A549 (cell line): ENCODE data around the gene THOC1. TPM values are rescaled to one million over a fixed set of nuclear protein-coding genes. Genes with fewer than 3 reads are reported as not detected.

Experiments used
- ATAC-seq, 2 experiments: fragments of 200-7000 bp in 1 of 2; fragments of >200 bp in 1 of 2; cut with Nextera tagmentation in 1 of 2; cut with Tn5 transposase in 1 of 2; 3 replicates each; pipeline versions ENCODE4 v1.8.0 to v1.9.1; 2018 to 2020; ENCODE audit warnings: mild to moderate bottlenecking in 1 of 2, moderate library complexity in 1 of 2
- CTCF ChIA-PET: fragments of 300-600 bp; sonication (Branson Sonifier 250); formaldehyde crosslinking; extraction: SDS; loops from one replicate; lab custom pipeline; 2021; ENCODE audit warnings: antibody characterized with exemption, inconsistent platforms; lab: Yijun Ruan, JAX
- POLR2A ChIA-PET: fragments of 350-600 bp; formaldehyde crosslinking; extraction: SDS; loops from one replicate; lab custom pipeline; 2021; ENCODE audit warnings: antibody characterized with exemption, inconsistent platforms; lab: Yijun Ruan, JAX
- DNase-seq, 2 experiments: peaks; one replicate each; pipeline versions ENCODE4 v3.0.0 to v3.0.0-alpha.2; 2011 to 2016; ENCODE audit warnings: low read depth in 1 of 2, low spot score in 1 of 2
- FAIRE-seq: peaks from 2 replicates; lab custom pipeline; 2011; peaks lifted over from hg19 to GRCh38; lab: Jason Lieb, UNC
- H3K27ac ChIP-seq, 2 experiments: fragments of >200 bp; sonication (Bioruptor Twin); formaldehyde crosslinking; 3 replicates each; pipeline ENCODE4 v1.5.1; 2016 to 2017
- H3K4me1 ChIP-seq: fragments of >200 bp; sonication (Bioruptor Twin); formaldehyde crosslinking; 3 replicates; pipeline ENCODE4 v1.6.1; 2016
- H3K4me2 ChIP-seq: fragments of >200 bp; sonication (Bioruptor Twin); formaldehyde crosslinking; 3 replicates; pipeline ENCODE4 v1.6.1; 2016
- H3K4me3 ChIP-seq: fragments of >200 bp; sonication (Bioruptor Twin); formaldehyde crosslinking; 3 replicates; pipeline ENCODE4 v1.5.1; 2016
- H3K9me3 ChIP-seq: fragments of >200 bp; sonication (Bioruptor Twin); formaldehyde crosslinking; 3 replicates; pipeline ENCODE4 v1.6.1; 2016
- ATOH8 ChIP-seq: fragments of 250-450 bp; sonication (Bioruptor Pico); IDR thresholded peaks from 2 replicates; pipeline ENCODE4 v1.5.0; 2020; ENCODE audit warnings: low read depth, mild to moderate bottlenecking, moderate library complexity
- BHLHE40 ChIP-seq: IDR thresholded peaks from 2 replicates; pipeline ENCODE4 v1.6.1; 2012; ENCODE audit warnings: low read depth, low read length, inconsistent platforms
- CBX2 ChIP-seq: fragments of 200-600 bp; sonication (generic); IDR thresholded peaks from 2 replicates; pipeline ENCODE4 v1.6.1; 2016; ENCODE audit warnings: low read depth, mild to moderate bottlenecking, borderline replicate concordance
- CBX8 ChIP-seq: fragments of 200-600 bp; sonication (generic); IDR thresholded peaks from 2 replicates; pipeline ENCODE4 v1.6.1; 2016
- CHD2 ChIP-seq: fragments of 150-350 bp; IDR thresholded peaks from 2 replicates; pipeline ENCODE4 v1.6.1; 2014; ENCODE audit warnings: low read length; ENCODE audit not compliant: partially characterized antibody
- CHD4 ChIP-seq: fragments of 200-600 bp; sonication (generic); IDR thresholded peaks from 2 replicates; pipeline ENCODE4 v1.6.1; 2016; ENCODE audit warnings: antibody characterized with exemption, mild to moderate bottlenecking, borderline replicate concordance
- CTCF ChIP-seq: fragments of >200 bp; sonication (Bioruptor Twin); formaldehyde crosslinking; IDR thresholded peaks from 3 replicates; pipeline ENCODE4 v1.5.1; 2016
- FOSB ChIP-seq: fragments of 250-450 bp; sonication (Bioruptor Pico); IDR thresholded peaks from 2 replicates; pipeline ENCODE4 v1.5.0; 2020; ENCODE audit warnings: mild to moderate bottlenecking, moderate library complexity
- FOXS1 ChIP-seq: fragments of 250-450 bp; sonication (Bioruptor Pico); IDR thresholded peaks from 2 replicates; pipeline ENCODE4 v1.5.0; 2020; ENCODE audit warnings: mild to moderate bottlenecking, moderate library complexity
- GATA3 ChIP-seq: IDR thresholded peaks from 2 replicates; pipeline ENCODE4 v1.6.1; 2012; ENCODE audit warnings: borderline replicate concordance
- HOXB5 ChIP-seq: fragments of 250-450 bp; sonication (Bioruptor Pico); IDR thresholded peaks from 2 replicates; pipeline ENCODE4 v1.5.0; 2020; ENCODE audit warnings: mild to moderate bottlenecking, moderate library complexity
- JUN ChIP-seq, 2 experiments: fragments of >200 bp; sonication (Bioruptor Twin); formaldehyde crosslinking; IDR thresholded peaks; 2 replicates in 1 of 2; 3 replicates in 1 of 2; pipeline ENCODE4 v1.6.1; 2016 to 2017
- MAX ChIP-seq: IDR thresholded peaks from 2 replicates; pipeline ENCODE4 v1.6.1; 2012
- MYC ChIP-seq: IDR thresholded peaks from 2 replicates; pipeline ENCODE4 v1.6.1; 2012; ENCODE audit warnings: mild to moderate bottlenecking, inconsistent platforms, low read length, improper control_type of control experiment, borderline replicate concordance
- NFE2L2 ChIP-seq: fragments of 150-350 bp; conservative IDR thresholded peaks from 2 replicates; pipeline ENCODE4 v1.6.1; 2014; ENCODE audit warnings: low read length
- PHF8 ChIP-seq: fragments of 200-600 bp; sonication (generic); IDR thresholded peaks from 2 replicates; pipeline ENCODE4 v1.6.1; 2016; ENCODE audit warnings: low read depth, mild to moderate bottlenecking, antibody characterized with exemption, moderate library complexity, borderline replicate concordance
- POLR2AphosphoS2 ChIP-seq: conservative IDR thresholded peaks from 2 replicates; pipeline ENCODE4 v1.6.1; 2012; ENCODE audit warnings: low read length, improper control_type of control experiment, inconsistent platforms
- RAD21 ChIP-seq, 2 experiments: fragments of >200 bp in 1 of 2; sonication (Bioruptor Twin) in 1 of 2; formaldehyde crosslinking in 1 of 2; IDR thresholded peaks in 1 of 2; conservative IDR thresholded peaks in 1 of 2; 2 replicates in 1 of 2; 3 replicates in 1 of 2; pipeline ENCODE4 v1.6.1; 2012 to 2018; ENCODE audit warnings: inconsistent platforms in 1 of 2
- RFX5 ChIP-seq: fragments of 450-650 bp; IDR thresholded peaks from 2 replicates; pipeline ENCODE4 v1.7.1; 2014; ENCODE audit warnings: antibody characterized with exemption, mild to moderate bottlenecking, moderate library complexity
- SMC3 ChIP-seq: fragments of >200 bp; sonication (Bioruptor Twin); formaldehyde crosslinking; IDR thresholded peaks from 3 replicates; pipeline ENCODE4 v1.6.1; 2018; ENCODE audit warnings: inconsistent platforms
- WGBS: methylation state at CpG from one replicate; pipeline ENCODE4 v1.1.6; 2017; ENCODE audit errors: missing lambda C conversion rate; 5-methylcytosine and 5-hydroxymethylcytosine counted together
- polyA plus RNA-seq, 4 experiments: library from polyadenylated mRNA; depleted of rRNA in 3 of 4; stranded (reverse); fragments of >200 nt; fragmentation: RNase III in 1 of 4; extraction: RNeasy Plus Mini Kit Qiagen cat#74134 plus additional on column Dnase treatment in 1 of 4; gene quantifications; 2 replicates in 3 of 4; 3 replicates in 1 of 4; pipeline ENCODE4 v1.2.3, GENCODE V29; 2011 to 2017
- TF ChIP-seq, protein P1 (sequence below): fragments of 200-600 bp; sonication (generic); IDR thresholded peaks from 2 replicates; pipeline ENCODE4 v1.6.1; 2016; ENCODE audit warnings: antibody characterized with exemption, mild to moderate bottlenecking, moderate library complexity
- TF ChIP-seq, protein P2 (sequence below): fragments of 450-650 bp; IDR thresholded peaks from 2 replicates; pipeline ENCODE4 v1.6.1; 2014; ENCODE audit warnings: antibody characterized with exemption

THOC1 gene
- polyA plus RNA-seq, 2 of the 4 experiments (the other 2 are of a cell fraction), result 31.2 to 62.6 TPM

DNA sequence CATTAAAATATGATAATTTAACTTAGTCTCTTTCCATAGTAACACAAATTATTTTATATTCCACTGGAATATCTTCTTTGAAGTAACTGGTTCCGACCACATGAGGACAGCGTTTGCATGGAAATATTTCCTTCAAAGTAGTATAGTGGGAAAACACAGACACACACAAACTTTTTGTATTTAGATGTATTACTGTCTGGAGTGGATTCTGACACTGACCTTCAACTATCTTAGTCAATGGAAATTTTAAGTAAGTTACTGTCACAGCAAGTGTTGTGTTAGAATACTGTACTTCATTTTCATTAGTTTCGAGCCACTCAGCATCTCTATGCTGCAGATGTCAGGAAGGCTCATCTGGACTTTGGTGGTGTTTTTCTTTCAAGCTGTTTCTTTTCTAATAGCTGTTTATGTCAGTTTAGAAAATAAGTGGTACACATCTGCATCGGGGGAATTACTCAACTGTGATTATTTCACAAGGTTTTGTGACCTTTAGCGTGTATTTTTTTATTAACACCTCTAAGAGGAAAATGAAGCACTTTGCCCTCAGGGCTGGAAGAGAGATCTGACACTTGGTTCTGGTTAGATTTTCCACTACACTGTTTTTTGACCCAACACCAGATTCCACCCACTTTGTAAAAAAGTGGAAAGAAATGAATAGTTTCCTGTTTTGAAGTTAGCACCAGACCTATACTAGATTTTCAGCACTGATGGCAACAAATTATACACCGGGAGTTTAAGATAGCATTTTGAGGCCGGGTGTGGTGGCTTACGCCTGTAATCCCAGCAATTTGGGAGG is 18.9 kb upstream of the THOC1 start:
- DNase-seq, result peak in 1 of 2 experiments; percentile 10
- FAIRE-seq, result no peak
- ChIA-PET POLR2A (no interaction called here), CTCF (interaction anchor here (0.6 to 1.6 kb wide), 4 partner anchors 10 to 406 kb away, joined by 3 to 7 read pairs (median 4); no protein-coding TSS in a partner anchor)
- no peak for ATAC-seq
- Histone ChIP-seq H3K4me3 (no peak overlapping the region), H3K9me3 (no peaks in the 10 kb centered on the region), H3K4me1 (no peaks in the 10 kb centered on the region), H3K27ac (no peak overlapping the region), H3K4me2 (no peak overlapping the region)
- WGBS, result 20% methylated on average over 8 of the region's 8 CpGs
- TF ChIP-seq ATOH8 (CRISPR knock-in tag) (no peak), SMC3 (peak; percentile 42; the same call in 2 of the 3 replicates), CTCF (peak; percentile 37), RAD21 (conservative IDR thresholded peaks at IDR 0.05 in 1 of 2, IDR thresholded peaks at IDR 0.05 in 1 of 2) (peak; percentile 54 to 57)

DNA sequence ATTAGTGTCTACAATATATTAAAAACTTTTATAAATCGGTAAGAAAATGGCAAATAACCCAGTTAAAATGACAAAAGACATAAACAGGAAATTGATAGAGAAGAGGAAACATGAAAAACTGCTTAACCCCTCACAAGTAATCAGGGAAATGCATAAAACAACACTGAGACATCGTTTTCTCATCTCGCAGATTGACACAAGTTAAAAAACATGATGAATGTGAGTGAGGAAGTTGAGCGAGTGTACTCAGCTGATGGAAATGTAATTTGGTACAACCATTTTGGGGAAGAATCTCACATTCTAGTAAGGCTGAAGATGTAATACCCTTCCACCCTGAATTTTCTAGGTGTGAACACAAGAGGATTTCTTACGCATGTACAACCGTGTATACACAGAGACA is 18.0 kb upstream of the THOC1 start:
- Histone ChIP-seq H3K4me1 (no peaks in the 10 kb centered on the region), H3K9me3 (no peaks in the 10 kb centered on the region), H3K27ac (no peak overlapping the region), H3K4me3 (no peak overlapping the region), H3K4me2 (no peak overlapping the region)
- ChIA-PET CTCF (interaction anchor here (1.6 kb wide), 2 partner anchors 223 to 333 kb away, joined by 3 read pairs; no protein-coding TSS in a partner anchor), POLR2A (no interaction called here)
- FAIRE-seq (no peak), ATAC-seq (no peak)
- WGBS, result 60% methylated on average over 6 of the region's 6 CpGs
- TF ChIP-seq MAX, result no peak
- TF ChIP-seq MYC, result no peak
- TF ChIP-seq, all 56 proteins: peak for 0
- DNase-seq, result no peak

DNA sequence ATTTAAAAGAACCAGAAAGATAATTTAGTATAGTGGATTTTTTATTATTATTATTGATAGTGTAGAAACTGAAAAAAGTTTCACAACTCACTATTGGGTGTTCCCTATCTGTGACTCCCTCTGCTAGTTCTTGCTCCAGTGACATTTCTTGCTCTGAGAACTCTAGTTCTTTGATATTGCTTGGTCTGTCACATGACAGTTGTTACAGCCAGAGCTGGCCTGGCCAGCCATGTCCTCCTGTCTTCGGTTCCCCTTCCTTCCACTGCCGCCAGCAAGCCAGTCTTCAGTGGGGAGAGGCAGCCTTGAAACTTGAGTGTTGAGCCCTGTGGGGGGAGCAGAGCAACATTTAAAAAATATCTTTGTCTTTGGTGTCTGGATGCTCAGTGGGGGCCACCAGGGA is 7.6 kb upstream of the THOC1 start:
- DNase-seq, result no peak
- Histone ChIP-seq H3K4me2 (no peak overlapping the region), H3K9me3 (peaks cover 6% of the 10 kb centered on the region; the same call in 1 of the 3 replicates), H3K4me3 (no peak overlapping the region), H3K27ac (no peak overlapping the region), H3K4me1 (no peaks in the 10 kb centered on the region)
- ChIA-PET CTCF (no interaction called here), POLR2A (no interaction called here)
- no peak for ATAC-seq
- FAIRE-seq, result no peak
- WGBS, result 60% methylated on average over 1 of the region's 2 CpGs
- TF ChIP-seq CBX2 (no peak), FOSB (CRISPR knock-in tag) (no peak)

DNA sequence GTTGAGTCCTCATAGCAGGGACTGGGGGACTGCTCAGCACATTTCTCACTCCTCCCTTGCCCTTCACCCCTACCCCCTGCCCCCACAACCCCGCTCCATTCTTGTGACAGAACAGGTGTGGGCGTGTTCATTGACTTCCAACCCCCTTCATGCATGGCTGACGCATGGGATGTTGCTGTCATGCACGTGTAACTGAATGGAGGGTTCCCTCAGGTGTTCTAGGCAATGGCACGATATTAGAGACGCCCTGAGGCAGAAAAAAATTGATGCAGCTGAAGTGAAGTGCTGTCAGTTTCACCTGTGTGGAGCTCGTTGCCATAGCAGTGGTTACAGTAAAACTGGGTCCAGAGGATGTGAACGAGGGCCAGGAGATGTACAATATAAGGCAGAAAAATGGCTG is 6.5 kb upstream of the THOC1 start:
- ATAC-seq (no peak), DNase-seq (no peak), FAIRE-seq (no peak)
- TF ChIP-seq PHF8, result no peak
- no peak for TF ChIP-seq CHD4
- TF ChIP-seq FOXS1, result no peak
- TF ChIP-seq GATA3, result no peak
- no peak for TF ChIP-seq RFX5
- no peak for TF ChIP-seq JUN (IDR thresholded peaks at IDR 0.05)
- TF ChIP-seq BHLHE40, result no peak
- TF ChIP-seq SMC3, result no peak
- no peak for TF ChIP-seq POLR2AphosphoS2
- TF ChIP-seq CBX2, result no peak
- TF ChIP-seq HOXB5 (CRISPR knock-in tag), result no peak
- TF ChIP-seq, protein P1, sequence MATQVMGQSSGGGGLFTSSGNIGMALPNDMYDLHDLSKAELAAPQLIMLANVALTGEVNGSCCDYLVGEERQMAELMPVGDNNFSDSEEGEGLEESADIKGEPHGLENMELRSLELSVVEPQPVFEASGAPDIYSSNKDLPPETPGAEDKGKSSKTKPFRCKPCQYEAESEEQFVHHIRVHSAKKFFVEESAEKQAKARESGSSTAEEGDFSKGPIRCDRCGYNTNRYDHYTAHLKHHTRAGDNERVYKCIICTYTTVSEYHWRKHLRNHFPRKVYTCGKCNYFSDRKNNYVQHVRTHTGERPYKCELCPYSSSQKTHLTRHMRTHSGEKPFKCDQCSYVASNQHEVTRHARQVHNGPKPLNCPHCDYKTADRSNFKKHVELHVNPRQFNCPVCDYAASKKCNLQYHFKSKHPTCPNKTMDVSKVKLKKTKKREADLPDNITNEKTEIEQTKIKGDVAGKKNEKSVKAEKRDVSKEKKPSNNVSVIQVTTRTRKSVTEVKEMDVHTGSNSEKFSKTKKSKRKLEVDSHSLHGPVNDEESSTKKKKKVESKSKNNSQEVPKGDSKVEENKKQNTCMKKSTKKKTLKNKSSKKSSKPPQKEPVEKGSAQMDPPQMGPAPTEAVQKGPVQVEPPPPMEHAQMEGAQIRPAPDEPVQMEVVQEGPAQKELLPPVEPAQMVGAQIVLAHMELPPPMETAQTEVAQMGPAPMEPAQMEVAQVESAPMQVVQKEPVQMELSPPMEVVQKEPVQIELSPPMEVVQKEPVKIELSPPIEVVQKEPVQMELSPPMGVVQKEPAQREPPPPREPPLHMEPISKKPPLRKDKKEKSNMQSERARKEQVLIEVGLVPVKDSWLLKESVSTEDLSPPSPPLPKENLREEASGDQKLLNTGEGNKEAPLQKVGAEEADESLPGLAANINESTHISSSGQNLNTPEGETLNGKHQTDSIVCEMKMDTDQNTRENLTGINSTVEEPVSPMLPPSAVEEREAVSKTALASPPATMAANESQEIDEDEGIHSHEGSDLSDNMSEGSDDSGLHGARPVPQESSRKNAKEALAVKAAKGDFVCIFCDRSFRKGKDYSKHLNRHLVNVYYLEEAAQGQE, result no peak
- TF ChIP-seq NFE2L2, result no peak
- TF ChIP-seq, protein P2, sequence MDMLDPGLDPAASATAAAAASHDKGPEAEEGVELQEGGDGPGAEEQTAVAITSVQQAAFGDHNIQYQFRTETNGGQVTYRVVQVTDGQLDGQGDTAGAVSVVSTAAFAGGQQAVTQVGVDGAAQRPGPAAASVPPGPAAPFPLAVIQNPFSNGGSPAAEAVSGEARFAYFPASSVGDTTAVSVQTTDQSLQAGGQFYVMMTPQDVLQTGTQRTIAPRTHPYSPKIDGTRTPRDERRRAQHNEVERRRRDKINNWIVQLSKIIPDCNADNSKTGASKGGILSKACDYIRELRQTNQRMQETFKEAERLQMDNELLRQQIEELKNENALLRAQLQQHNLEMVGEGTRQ, result no peak
- no peak for TF ChIP-seq CBX8
- TF ChIP-seq CHD2, result no peak
- Histone ChIP-seq H3K4me1 (no peaks in the 10 kb centered on the region), H3K4me3 (no peak overlapping the region), H3K9me3 (peaks cover 6% of the 10 kb centered on the region; the same call in 1 of the 3 replicates), H3K4me2 (no peak overlapping the region), H3K27ac (no peak overlapping the region)
- 66% methylated on average over 6 of the region's 8 CpGs for WGBS
- POLR2A ChIA-PET, result no interaction called here
- CTCF ChIA-PET, result no interaction called here
